Neural cell (in vitro differentiated cells): Measurements from ENCODE around the gene TYK2.

Experiments used
- EP300 ChIP-seq: fragments of 450-650 bp; conservative IDR thresholded peaks from 2 replicates; pipeline ENCODE4 v1.6.1; 2014; ENCODE audit warnings: antibody characterized with exemption, mild to moderate bottlenecking, moderate library complexity; ENCODE audit not compliant: poor library complexity, severe bottlenecking
- EZH2 ChIP-seq: fragments of 200-600, 300-800 bp; shearing (Covaris generic), sonication (generic); IDR thresholded peaks from 2 replicates; pipeline ENCODE4 v1.6.1; 2014; ENCODE audit warnings: antibody characterized with exemption, low read length, borderline replicate concordance, mild to moderate bottlenecking; ENCODE audit not compliant: insufficient read depth, poor library complexity, severe bottlenecking
- POLR2AphosphoS5 ChIP-seq: IDR thresholded peaks from 2 replicates; pipeline ENCODE4 v1.6.1; 2012
- TAF1 ChIP-seq: IDR thresholded peaks from 2 replicates; pipeline ENCODE4 v1.6.1; 2012; ENCODE audit warnings: low read depth
- TF ChIP-seq, protein P1 (sequence below): fragments of 450-650 bp; IDR thresholded peaks from 2 replicates; pipeline ENCODE4 v1.5.1; 2014; ENCODE audit warnings: antibody characterized with exemption, mild to moderate bottlenecking, moderate library complexity; ENCODE audit not compliant: poor library complexity, severe bottlenecking
- TF ChIP-seq, protein P2 (sequence below): IDR thresholded peaks from 2 replicates; pipeline ENCODE4 v1.6.1; 2012; ENCODE audit warnings: borderline replicate concordance

DNA sequence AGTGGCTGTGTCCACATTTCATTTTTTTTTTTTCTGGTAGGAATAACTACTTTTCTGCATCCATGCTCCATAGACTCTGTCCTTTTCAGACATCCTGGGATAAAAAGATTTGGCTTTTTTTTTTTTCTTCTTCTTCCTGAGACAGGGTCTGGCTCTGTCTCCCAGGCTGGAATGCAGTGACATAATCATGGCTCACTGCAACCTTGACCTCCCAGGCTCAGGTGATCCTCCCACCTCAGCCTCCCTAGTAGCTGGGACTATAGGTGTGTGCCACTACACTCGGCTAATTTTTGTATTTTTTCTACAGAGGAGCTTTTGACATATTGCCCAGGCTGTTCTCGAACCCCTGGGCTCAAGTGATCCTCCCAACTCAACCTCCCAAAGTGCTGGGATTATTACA lies 36.9 kb downstream of the TYK2 start:
- TF ChIP-seq, protein P1, sequence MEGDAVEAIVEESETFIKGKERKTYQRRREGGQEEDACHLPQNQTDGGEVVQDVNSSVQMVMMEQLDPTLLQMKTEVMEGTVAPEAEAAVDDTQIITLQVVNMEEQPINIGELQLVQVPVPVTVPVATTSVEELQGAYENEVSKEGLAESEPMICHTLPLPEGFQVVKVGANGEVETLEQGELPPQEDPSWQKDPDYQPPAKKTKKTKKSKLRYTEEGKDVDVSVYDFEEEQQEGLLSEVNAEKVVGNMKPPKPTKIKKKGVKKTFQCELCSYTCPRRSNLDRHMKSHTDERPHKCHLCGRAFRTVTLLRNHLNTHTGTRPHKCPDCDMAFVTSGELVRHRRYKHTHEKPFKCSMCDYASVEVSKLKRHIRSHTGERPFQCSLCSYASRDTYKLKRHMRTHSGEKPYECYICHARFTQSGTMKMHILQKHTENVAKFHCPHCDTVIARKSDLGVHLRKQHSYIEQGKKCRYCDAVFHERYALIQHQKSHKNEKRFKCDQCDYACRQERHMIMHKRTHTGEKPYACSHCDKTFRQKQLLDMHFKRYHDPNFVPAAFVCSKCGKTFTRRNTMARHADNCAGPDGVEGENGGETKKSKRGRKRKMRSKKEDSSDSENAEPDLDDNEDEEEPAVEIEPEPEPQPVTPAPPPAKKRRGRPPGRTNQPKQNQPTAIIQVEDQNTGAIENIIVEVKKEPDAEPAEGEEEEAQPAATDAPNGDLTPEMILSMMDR: no peak
- TF ChIP-seq, protein P2, sequence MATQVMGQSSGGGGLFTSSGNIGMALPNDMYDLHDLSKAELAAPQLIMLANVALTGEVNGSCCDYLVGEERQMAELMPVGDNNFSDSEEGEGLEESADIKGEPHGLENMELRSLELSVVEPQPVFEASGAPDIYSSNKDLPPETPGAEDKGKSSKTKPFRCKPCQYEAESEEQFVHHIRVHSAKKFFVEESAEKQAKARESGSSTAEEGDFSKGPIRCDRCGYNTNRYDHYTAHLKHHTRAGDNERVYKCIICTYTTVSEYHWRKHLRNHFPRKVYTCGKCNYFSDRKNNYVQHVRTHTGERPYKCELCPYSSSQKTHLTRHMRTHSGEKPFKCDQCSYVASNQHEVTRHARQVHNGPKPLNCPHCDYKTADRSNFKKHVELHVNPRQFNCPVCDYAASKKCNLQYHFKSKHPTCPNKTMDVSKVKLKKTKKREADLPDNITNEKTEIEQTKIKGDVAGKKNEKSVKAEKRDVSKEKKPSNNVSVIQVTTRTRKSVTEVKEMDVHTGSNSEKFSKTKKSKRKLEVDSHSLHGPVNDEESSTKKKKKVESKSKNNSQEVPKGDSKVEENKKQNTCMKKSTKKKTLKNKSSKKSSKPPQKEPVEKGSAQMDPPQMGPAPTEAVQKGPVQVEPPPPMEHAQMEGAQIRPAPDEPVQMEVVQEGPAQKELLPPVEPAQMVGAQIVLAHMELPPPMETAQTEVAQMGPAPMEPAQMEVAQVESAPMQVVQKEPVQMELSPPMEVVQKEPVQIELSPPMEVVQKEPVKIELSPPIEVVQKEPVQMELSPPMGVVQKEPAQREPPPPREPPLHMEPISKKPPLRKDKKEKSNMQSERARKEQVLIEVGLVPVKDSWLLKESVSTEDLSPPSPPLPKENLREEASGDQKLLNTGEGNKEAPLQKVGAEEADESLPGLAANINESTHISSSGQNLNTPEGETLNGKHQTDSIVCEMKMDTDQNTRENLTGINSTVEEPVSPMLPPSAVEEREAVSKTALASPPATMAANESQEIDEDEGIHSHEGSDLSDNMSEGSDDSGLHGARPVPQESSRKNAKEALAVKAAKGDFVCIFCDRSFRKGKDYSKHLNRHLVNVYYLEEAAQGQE: no peak
- TF ChIP-seq TAF1 (no peak), EZH2 (no peak), POLR2AphosphoS5 (no peak), EP300 (no peak)
